Suprapubic skin (tissue), 4 donors: ENCODE results near the gene RUNX1. TPM values are rescaled to one million over a fixed set of nuclear protein-coding genes. Genes with fewer than 3 reads are reported as not detected.

Experiments
- DNase-seq, 2 donors: peaks; one replicate each; pipeline ENCODE4 v3.0.0-alpha.2; 2019; ENCODE audit warnings: low spot score in 2 of 2
- H3K27ac ChIP-seq: fragments of 200-600 bp; sonication (generic); one replicate; pipeline ENCODE4 v1.5.1; 2019
- H3K27me3 ChIP-seq: fragments of 200-600 bp; sonication (generic); one replicate; pipeline ENCODE4 v1.5.1; 2019
- H3K36me3 ChIP-seq: fragments of 200-600 bp; sonication (generic); one replicate; pipeline ENCODE4 v1.5.1; 2019
- H3K4me1 ChIP-seq: fragments of 200-600 bp; sonication (generic); one replicate; pipeline ENCODE4 v1.5.1; 2019
- H3K4me3 ChIP-seq: fragments of 200-600 bp; sonication (generic); one replicate; pipeline ENCODE4 v1.5.1; 2019; ENCODE audit warnings: mild to moderate bottlenecking
- H3K9me3 ChIP-seq: fragments of 200-600 bp; sonication (generic); one replicate; pipeline ENCODE4 v1.5.1; 2019
- EP300 ChIP-seq: sonication (generic); formaldehyde crosslinking; IDR thresholded peaks from one replicate; pipeline ENCODE4 v1.6.1; 2017; ENCODE audit warnings: antibody characterized with exemption
- POLR2A ChIP-seq, 2 donors: fragments of 450-650 bp; IDR thresholded peaks; one replicate each; pipeline ENCODE4 v1.6.1; 2017; ENCODE audit warnings: antibody characterized with exemption in 2 of 2, mild to moderate bottlenecking in 2 of 2, moderate library complexity in 2 of 2
- POLR2AphosphoS5 ChIP-seq, 3 donors: sonication (generic); formaldehyde crosslinking; IDR thresholded peaks; one replicate each; pipeline ENCODE4 v1.6.1; 2017; ENCODE audit warnings: antibody characterized with exemption in 3 of 3
- WGBS: methylation state at CpG from one replicate; pipeline ENCODE4 v1.1.5; 2018; 5-methylcytosine and 5-hydroxymethylcytosine counted together
- total RNA-seq, 4 donors: library from RNA; depleted of rRNA; stranded (reverse); fragments of >200 nt; gene quantifications; one replicate each; pipeline ENCODE4 v1.1.0, GENCODE V29; 2016
- TF ChIP-seq, protein P1 (sequence below), 2 donors: fragments of 200-600 bp in 1 of 2; fragments of 450-650 bp in 1 of 2; sonication (generic) in 1 of 2; IDR thresholded peaks; one replicate each; pipeline ENCODE4 v1.5.1; 2016 to 2019; ENCODE audit warnings: antibody characterized with exemption in 2 of 2, mild to moderate bottlenecking in 1 of 2, moderate library complexity in 1 of 2

The RUNX1 gene
- total RNA-seq, 4 donors from 2014 or later, result 15.4 to 26.7 (median 20.5) TPM

DNA sequence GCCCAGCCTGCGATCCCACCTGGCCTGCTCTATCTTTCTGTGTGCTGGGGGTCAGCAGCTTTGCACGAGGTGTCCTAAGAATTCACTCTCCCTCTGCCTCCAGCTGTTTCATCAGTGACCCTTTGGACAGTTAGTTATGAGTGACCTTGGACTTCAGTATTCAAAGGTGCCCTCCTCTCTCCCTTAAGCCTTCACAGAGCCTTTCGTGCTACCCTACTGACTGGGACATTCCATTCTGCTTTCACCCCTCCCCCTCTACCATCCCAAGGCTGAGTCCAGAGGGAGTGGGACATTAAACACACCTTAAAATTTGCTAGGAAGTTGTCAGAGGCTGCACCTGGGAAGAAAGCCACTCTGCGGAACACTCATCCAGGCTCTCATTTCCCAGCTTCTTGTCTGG, 208.4 kb downstream of the RUNX1 start:
- Histone ChIP-seq H3K9me3 (no peaks in the 10 kb centered on the region), H3K4me3 (no peak overlapping the region), H3K4me1 (peaks cover 52% of the 10 kb centered on the region), H3K27me3 (no peaks in the 10 kb centered on the region), H3K27ac (no peak overlapping the region), H3K36me3 (peaks cover 24% of the 10 kb centered on the region)
- peak in 1 of 2 donors; percentile 49 for DNase-seq
- 92% methylated on average over 4 of the region's 4 CpGs for WGBS
- TF ChIP-seq POLR2A (IDR thresholded peaks at IDR 0.05), result no peak
- TF ChIP-seq, protein P1, sequence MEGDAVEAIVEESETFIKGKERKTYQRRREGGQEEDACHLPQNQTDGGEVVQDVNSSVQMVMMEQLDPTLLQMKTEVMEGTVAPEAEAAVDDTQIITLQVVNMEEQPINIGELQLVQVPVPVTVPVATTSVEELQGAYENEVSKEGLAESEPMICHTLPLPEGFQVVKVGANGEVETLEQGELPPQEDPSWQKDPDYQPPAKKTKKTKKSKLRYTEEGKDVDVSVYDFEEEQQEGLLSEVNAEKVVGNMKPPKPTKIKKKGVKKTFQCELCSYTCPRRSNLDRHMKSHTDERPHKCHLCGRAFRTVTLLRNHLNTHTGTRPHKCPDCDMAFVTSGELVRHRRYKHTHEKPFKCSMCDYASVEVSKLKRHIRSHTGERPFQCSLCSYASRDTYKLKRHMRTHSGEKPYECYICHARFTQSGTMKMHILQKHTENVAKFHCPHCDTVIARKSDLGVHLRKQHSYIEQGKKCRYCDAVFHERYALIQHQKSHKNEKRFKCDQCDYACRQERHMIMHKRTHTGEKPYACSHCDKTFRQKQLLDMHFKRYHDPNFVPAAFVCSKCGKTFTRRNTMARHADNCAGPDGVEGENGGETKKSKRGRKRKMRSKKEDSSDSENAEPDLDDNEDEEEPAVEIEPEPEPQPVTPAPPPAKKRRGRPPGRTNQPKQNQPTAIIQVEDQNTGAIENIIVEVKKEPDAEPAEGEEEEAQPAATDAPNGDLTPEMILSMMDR (IDR thresholded peaks at IDR 0.05), result no peak
- TF ChIP-seq POLR2AphosphoS5 (IDR thresholded peaks at IDR 0.05), result no peak
- TF ChIP-seq EP300, result no peak

DNA sequence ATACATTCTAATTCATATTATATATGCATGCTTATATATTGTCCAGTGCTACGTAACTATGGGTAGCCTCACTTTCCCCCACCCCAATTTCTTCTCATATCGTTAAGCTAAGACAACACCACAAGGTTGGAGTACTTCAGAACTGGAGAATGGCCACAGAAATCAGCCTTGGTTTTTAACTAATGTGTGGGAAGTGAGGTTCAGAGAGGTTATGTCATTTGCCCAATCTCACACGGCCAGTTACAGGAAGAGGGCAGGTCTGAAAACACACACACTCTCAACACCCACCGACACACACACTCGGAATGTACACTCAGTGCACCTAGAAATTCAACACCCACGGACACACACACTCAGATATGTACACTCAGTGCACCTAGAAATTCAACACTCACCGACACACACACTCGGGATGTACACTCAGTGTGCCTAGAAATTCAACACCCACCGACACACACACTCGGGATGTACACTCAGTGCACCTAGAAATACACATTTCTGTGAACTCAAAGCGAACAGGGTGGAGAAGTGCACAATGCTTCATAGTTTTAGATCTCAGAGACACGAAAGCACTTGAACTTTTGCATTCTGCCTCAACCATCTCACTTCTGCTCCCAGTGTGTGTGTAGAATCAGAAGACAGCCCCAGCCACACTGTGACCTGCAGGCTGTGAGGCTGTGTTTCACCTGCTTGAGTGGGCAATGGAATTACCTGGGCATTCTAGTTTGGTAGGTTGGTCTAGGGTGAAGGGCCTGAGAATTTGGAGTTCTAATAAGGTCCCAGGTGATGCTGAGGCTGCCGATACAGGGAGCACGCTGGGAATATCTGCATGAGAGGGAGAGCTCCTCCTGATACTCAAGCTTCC, 209.9 kb downstream of the RUNX1 start:
- Histone ChIP-seq H3K4me1 (peaks cover 50% of the 10 kb centered on the region), H3K27me3 (no peaks in the 10 kb centered on the region), H3K36me3 (peaks cover 26% of the 10 kb centered on the region), H3K4me3 (no peak overlapping the region), H3K9me3 (no peaks in the 10 kb centered on the region), H3K27ac (no peak overlapping the region)
- TF ChIP-seq POLR2AphosphoS5 (IDR thresholded peaks at IDR 0.05) (no peak), EP300 (no peak)
- DNase-seq, result no peak
- WGBS, result 84% methylated on average over 14 of the region's 14 CpGs

DNA sequence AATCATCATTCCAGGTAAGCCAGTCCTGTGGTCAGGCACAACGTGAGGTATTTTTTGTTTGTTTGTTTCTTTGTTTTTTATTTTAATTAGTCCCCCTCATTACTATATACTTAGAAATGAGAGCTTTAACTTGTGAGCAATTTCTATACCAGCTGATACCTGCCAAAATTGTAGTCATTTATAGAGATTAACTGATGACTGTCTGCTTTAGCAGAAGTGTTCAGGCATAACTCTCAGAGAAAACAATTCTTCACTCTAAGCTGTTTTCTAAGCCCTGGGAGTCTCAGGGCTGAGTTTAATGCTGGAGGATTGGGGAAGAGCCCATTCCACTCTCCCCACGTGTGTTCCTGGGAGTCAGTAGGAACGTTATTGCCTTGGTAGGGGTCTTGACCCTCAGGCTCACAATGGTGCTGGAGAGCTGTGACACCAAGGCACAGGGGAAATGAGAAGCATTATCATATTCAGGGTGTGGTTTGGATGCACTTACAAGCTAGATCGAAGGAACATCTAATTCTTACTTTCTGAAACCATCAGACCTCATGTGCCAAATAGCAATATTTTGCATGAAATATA, 212.1 kb downstream of the RUNX1 start:
- WGBS, result 50% methylated on average over 4 of the region's 4 CpGs
- no peak for DNase-seq
- peak overlapping the region; percentile 26 for H3K4me3 ChIP-seq
- no peaks in the 10 kb centered on the region for H3K9me3 ChIP-seq
- no peaks in the 10 kb centered on the region for H3K27me3 ChIP-seq
- H3K27ac ChIP-seq, result peak overlapping the region; percentile 91
- peaks cover 42% of the 10 kb centered on the region for H3K36me3 ChIP-seq
- no peak for TF ChIP-seq EP300
- TF ChIP-seq POLR2A (IDR thresholded peaks at IDR 0.05), result no peak
- TF ChIP-seq POLR2AphosphoS5 (IDR thresholded peaks at IDR 0.05), result no peak
- TF ChIP-seq, protein P1 (IDR thresholded peaks at IDR 0.05), result no peak
- H3K4me1 ChIP-seq, result peaks cover 34% of the 10 kb centered on the region

DNA sequence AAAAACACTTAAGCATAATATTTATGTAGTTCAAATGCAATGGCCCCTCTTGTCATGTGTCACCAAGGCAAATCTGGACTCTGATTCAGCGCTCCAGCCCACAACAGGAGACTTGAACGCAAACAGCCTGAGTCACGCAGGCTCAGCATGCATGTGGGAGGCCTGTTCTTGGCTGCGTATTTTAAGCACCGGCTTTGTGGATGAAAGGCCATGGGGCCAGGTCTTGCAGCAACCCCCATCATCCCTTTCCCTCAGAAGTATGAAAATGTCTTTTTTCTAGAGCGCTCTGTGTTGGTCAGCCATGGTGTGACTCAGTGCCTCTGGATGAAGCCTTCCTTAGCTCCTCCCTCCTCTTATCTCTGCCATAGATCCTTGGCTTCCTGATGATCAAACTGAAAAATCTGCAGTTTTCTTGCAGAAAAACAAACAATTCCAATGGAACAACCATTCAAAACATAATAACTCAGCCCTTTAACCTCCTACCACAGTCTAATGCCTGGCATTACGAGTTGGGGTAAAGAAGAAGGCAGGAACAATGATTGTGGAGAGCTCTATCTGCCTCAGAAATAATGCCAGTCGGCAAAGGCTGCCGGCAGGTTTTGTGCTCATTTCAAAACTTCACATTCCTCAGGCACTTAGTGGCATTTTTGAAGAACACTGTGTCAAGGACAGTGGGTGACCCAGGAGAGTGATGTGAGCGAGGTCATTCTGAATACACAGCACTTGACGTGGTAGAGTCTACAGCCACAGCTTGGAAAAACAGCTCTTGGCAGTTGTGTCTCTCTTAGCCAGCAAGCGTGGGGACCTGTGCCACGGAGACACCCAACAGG, 212.8 kb downstream of the RUNX1 start:
- H3K27ac ChIP-seq, result peak overlapping the region; percentile 91
- H3K36me3 ChIP-seq, result peaks cover 39% of the 10 kb centered on the region
- TF ChIP-seq POLR2AphosphoS5 (IDR thresholded peaks at IDR 0.05), result peak in 1 of 3 donors; percentile 51
- TF ChIP-seq POLR2A (IDR thresholded peaks at IDR 0.05), result no peak
- no peaks in the 10 kb centered on the region for H3K9me3 ChIP-seq
- DNase-seq, result peak; percentile 91
- 56% methylated on average over 13 of the region's 13 CpGs for WGBS
- peak overlapping the region; percentile 26 for H3K4me3 ChIP-seq
- peaks cover 31% of the 10 kb centered on the region for H3K4me1 ChIP-seq
- H3K27me3 ChIP-seq, result no peaks in the 10 kb centered on the region

DNA sequence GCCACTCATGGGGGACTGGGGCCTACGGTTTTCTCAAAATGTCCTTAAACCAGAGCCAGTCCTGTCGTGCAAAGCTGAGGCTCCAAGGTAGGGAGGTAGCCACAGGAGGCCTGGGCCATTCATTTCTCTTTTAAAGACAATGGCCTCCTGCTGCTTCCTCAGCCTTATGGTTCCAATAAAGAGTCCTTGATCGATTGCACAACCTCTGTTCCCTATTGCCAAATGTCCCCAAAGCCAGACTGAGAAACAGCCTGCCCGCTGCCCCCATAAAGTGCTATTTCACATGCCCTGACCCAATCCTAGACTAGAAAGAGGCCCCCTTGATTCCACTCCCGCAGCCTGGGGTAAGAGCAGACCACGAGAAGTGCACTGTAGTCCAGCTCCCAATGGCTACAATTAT, 213.6 kb downstream of the RUNX1 start:
- H3K4me1 ChIP-seq, result peaks cover 30% of the 10 kb centered on the region
- peak overlapping the region; percentile 91 for H3K27ac ChIP-seq
- TF ChIP-seq EP300 (no peak), POLR2A (IDR thresholded peaks at IDR 0.05) (peak in 1 of 2 donors; percentile 20), POLR2AphosphoS5 (IDR thresholded peaks at IDR 0.05) (peak; percentile 67 to 98 (median 83))
- H3K4me3 ChIP-seq, result no peak overlapping the region
- 60% methylated on average over 6 of the region's 6 CpGs for WGBS
- H3K27me3 ChIP-seq, result no peaks in the 10 kb centered on the region
- peak in 1 of 2 donors; percentile 83 for DNase-seq
- no peaks in the 10 kb centered on the region for H3K9me3 ChIP-seq
- peaks cover 35% of the 10 kb centered on the region for H3K36me3 ChIP-seq

DNA sequence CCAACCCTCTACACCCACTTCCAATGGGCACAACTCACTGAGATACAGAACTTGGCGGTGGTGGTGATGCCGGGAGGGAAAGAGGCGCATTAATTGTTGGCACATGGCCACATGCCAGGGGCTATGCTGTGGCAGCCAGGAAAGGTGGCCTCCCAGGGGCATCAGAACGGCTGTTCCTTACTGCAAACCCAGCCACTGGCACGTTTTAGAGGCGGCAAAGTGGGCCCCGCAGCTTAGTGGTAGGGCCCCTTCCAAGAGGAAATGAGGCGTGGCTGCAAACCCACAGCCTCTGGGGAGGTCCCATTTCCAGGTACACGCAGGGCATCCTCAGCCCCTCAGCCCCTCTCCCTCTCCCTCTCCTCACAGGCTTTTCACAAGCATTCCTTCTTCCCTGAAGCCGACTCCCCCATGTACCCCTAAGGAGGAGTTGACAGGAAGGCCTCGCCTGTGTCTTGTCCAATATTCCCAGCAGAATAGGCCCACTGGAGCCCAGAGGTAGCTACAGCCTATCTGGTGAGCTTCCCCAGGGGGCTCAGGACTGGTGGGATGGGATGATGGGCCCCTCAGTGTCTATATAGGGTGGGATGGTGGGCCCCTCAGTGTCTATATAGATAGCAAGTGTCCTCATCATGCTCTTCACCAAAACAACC, 214.1 kb downstream of the RUNX1 start:
- no peaks in the 10 kb centered on the region for H3K9me3 ChIP-seq
- H3K4me1 ChIP-seq, result peaks cover 30% of the 10 kb centered on the region
- TF ChIP-seq EP300, result no peak
- TF ChIP-seq POLR2A (IDR thresholded peaks at IDR 0.05), result no peak
- TF ChIP-seq POLR2AphosphoS5 (IDR thresholded peaks at IDR 0.05), result no peak
- TF ChIP-seq, protein P1 (IDR thresholded peaks at IDR 0.05), result no peak
- no peak overlapping the region for H3K4me3 ChIP-seq
- 76% methylated on average over 10 of the region's 11 CpGs for WGBS
- H3K27me3 ChIP-seq, result no peaks in the 10 kb centered on the region
- peaks cover 37% of the 10 kb centered on the region for H3K36me3 ChIP-seq
- DNase-seq, result no peak
- H3K27ac ChIP-seq, result peak overlapping the region; percentile 91
